ENCODE results near the gene CCDC68.

The CCDC68 gene

DNA sequence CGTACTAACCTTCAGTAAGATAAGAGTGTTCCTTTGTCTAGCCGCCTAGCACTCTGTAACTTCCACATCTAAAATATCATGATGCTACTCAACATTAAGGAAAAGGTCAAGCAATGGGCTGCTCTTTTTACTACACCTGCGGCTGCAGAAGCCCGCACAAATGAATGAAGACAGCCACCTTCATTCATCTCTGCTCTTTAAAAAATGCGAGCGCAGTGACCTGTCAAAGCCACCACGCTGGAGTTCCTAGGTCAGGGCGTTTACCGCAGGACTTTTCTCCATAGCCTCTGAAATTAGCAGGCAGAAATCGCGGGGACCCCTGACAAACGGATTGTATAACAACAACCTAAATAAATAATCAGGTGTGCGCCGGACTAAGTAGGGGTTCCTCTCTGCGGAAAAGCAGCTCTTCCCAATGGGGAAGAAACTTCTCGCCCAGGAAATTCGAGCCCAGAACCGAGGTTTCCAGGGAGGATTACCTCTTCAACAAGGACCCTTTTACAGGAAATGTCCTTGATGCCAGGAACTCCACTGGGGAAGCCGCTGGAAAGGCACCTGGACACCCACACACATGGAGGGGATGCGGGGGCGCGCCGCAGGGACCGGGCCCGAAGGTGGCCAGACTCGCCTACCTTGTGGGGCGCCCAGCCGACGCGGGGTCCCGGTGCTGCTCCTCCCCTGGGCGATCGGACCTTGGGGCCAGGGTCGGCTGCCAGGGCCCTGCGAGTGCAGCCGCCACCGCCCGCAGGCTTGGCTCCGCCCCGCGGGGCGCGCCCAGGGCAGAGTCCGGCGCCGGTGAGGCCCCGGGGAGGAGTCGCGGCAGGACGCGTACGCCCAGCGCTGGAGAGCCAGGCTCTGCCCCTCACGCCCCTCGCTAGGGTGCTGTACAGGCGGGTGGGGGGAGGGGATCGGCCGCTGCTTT lies at the start of gene CCDC68:
TSS of gene CCDC68 (minus strand) at position 758 of the 922 bp plus-strand sequence. CDS start 16,670 bp downstream, outside the sequence.
- POLR2A ChIA-PET, result no interaction called here
- no peak for DNase-seq (ENCODE audit: extremely low spot score)
- CTCF ChIA-PET, result interaction anchor here (1.1 kb wide), 1 partner anchor 21 kb away, joined by 3 read pairs; no protein-coding TSS in a partner anchor
- TF ChIP-seq, protein P1, sequence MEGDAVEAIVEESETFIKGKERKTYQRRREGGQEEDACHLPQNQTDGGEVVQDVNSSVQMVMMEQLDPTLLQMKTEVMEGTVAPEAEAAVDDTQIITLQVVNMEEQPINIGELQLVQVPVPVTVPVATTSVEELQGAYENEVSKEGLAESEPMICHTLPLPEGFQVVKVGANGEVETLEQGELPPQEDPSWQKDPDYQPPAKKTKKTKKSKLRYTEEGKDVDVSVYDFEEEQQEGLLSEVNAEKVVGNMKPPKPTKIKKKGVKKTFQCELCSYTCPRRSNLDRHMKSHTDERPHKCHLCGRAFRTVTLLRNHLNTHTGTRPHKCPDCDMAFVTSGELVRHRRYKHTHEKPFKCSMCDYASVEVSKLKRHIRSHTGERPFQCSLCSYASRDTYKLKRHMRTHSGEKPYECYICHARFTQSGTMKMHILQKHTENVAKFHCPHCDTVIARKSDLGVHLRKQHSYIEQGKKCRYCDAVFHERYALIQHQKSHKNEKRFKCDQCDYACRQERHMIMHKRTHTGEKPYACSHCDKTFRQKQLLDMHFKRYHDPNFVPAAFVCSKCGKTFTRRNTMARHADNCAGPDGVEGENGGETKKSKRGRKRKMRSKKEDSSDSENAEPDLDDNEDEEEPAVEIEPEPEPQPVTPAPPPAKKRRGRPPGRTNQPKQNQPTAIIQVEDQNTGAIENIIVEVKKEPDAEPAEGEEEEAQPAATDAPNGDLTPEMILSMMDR (IDR thresholded peaks at IDR 0.05; ENCODE audit: control extremely low read depth, extremely low read depth, low read depth, missing control alignments), result no peak

- TF ChIP-seq, protein P1 (IDR thresholded peaks at IDR 0.05; ENCODE audit: control extremely low read depth, extremely low read depth, low read depth, missing control alignments), result no peak
- CTCF ChIA-PET, result interaction anchor here (1.4 kb wide), 1 partner anchor 10 kb away, joined by 3 read pairs; no protein-coding TSS in a partner anchor
Measured at GRCh38 chr18:55007602-55008001, 48.3 kb upstream of the CCDC68 start.

DNA sequence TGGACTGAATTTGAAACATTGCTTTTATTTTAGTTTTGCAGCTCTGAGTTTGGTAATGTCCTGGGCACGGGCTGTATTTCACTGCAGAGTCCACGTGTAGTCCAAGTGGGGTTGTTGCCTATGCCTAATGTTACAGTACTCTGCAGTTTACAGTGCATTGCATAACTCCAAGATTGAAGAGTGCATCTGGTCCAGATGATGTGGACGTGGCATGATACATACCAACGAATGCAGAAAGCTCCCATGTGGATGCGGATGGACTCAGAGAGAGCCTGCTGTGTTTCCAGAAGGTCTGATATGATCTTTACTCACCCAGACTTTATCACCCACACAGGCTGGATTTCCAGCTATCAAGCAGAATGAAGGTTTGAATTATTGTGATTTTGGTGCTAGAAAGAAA lies 44.4 kb upstream of the CCDC68 start:
- ChIA-PET CTCF (interaction anchor here (0.9 to 1.4 kb wide), 4 partner anchors 11 to 28 kb away, joined by 3 to 4 read pairs (median 3); no protein-coding TSS in a partner anchor), POLR2A (no interaction called here)
- no peak for DNase-seq (ENCODE audit: extremely low spot score)
- TF ChIP-seq, protein P1 (IDR thresholded peaks at IDR 0.05; ENCODE audit: control extremely low read depth, extremely low read depth, low read depth, missing control alignments), result no peak

More at GRCh38 chr18:55007602-55008001, 48.3 kb upstream of the CCDC68 start:
- POLR2A ChIA-PET, result no interaction called here
- no peak for DNase-seq (ENCODE audit: extremely low spot score)

DNA sequence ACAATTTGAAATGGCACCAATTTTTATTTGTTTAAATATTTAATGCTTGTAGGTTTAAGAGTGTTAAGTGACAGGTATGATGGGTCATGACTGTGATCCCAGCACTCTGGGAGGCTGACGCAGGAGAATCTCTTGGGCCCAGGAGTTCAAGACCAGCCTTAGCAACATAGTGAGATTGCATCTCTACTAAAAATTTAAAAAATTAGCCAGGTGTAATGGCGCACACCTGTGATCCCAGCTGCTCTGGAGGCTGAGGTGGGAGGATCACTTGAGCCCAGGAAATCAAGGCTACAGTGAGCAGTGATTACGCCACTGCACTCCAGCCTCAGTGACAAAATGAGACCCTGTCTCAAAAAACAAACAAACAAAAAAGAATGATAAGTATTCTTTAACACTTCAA lies 43.0 kb upstream of the CCDC68 start:
- ChIA-PET POLR2A (no interaction called here), CTCF (interaction anchor here (1.4 kb wide), 1 partner anchor 27 kb away, joined by 4 read pairs; no protein-coding TSS in a partner anchor)
- DNase-seq (ENCODE audit: extremely low spot score), result no peak
- TF ChIP-seq, protein P1 (IDR thresholded peaks at IDR 0.05; ENCODE audit: control extremely low read depth, extremely low read depth, low read depth, missing control alignments), result no peak

DNA sequence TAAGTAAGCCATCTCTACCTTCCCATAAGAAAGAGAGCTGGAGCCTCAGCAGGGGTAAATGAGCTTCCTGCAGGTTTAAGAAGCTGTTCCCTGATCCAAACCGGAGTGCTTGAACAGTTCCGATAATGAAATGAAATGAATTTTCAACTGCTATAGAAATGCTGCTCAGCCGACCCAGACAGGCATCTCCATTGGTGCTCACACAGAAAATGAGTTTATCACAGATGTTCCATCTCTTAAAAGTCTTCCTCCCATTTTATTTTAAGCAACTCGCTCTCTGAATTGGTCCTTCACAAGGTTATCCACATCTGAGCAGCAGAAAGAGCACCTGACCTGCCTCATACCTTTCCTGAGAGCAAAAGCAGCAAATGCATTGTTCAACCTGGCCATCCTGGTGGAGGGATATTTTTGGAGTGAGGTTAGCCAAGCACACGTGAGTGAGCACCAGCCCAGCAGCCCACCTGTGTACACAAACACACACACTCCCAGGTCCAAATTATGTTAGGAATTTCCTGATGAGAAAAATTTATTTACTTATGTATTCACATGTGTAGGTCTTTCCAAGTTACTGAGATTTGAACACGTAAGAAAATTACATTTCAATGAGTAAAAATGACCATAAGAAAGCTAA lies 42.2 kb upstream of the CCDC68 start:
- TF ChIP-seq, protein P1 (IDR thresholded peaks at IDR 0.05; ENCODE audit: control extremely low read depth, extremely low read depth, low read depth, missing control alignments), result no peak
- no peak for DNase-seq (ENCODE audit: extremely low spot score)
- POLR2A ChIA-PET, result no interaction called here
- CTCF ChIA-PET, result no interaction called here

DNA sequence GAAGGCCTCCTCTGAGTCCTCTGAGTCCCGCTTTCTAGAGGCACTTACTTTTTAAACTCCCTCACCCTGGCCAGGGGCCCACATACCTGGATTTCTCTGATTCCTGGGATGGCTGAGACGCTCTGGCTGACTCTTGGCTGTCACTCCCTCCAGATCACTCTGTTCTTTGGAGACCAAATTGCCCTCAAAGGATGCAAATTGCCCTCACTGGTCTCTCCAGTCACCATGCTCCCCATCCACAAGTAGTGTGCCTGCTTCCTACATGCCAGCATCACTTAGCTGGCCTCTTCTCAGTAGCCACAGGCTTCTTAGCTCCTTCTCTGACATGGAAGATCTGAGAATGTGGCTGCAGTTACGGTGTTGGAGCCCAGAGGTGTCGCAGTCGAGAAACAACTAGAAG lies 41.3 kb upstream of the CCDC68 start:
- DNase-seq (ENCODE audit: extremely low spot score), result no peak
- CTCF ChIA-PET, result no interaction called here
- POLR2A ChIA-PET, result no interaction called here
- TF ChIP-seq, protein P1 (IDR thresholded peaks at IDR 0.05; ENCODE audit: control extremely low read depth, extremely low read depth, low read depth, missing control alignments), result no peak

Data from GM10248 (cell line).